ENCODE measurements around the gene SORCS2. TPM values are rescaled to one million over a fixed set of nuclear protein-coding genes. Genes with fewer than 3 reads are reported as not detected.

The SORCS2 gene
- polyA plus RNA-seq, 3 donors: 0.46 to 0.55 TPM; not detected in 1

GRCh38 chr4:7146786-7147115 is 45.6 kb upstream of the SORCS2 start:
- no peak for TF ChIP-seq CTCF (IDR thresholded peaks at IDR 0.05)

GRCh38 chr4:7147261-7147660 is 45.1 kb upstream of the SORCS2 start:
- Histone ChIP-seq H3K79me2 (ENCODE audit: insufficient read depth, low read length) (no peaks in the 10 kb centered on the region), H3K36me3 (replicated peaks in 1 of 2; ENCODE audit: control insufficient read depth in 1 of 2, insufficient read depth in 2 of 2, low read length in 2 of 2) (no peaks in the 10 kb centered on the region), H3K4me2 (replicated peaks; ENCODE audit: extremely low read depth, low read length, poor library complexity, severe bottlenecking) (no peak overlapping the region), H3K9ac (ENCODE audit: insufficient read depth, low read length, poor library complexity, severe bottlenecking) (no peak overlapping the region), H3K9me3 (replicated peaks in 1 of 2; ENCODE audit: control insufficient read depth in 1 of 2, insufficient read depth in 1 of 2, low read length in 2 of 2) (no peaks in the 10 kb centered on the region), H3K4me3 (replicated peaks in 1 of 3; ENCODE audit: low read depth in 2 of 3, low read length in 3 of 3) (no peak overlapping the region), H2AFZ (ENCODE audit: insufficient read depth, low read depth, low read length, poor library complexity, severe bottlenecking) (no peak overlapping the region), H3K27me3 (ENCODE audit: control insufficient read depth in 2 of 2, insufficient read depth in 2 of 2, low read length in 2 of 2) (no peaks in the 10 kb centered on the region), H3K27ac (ENCODE audit: low read depth in 1 of 2, low read length in 2 of 2) (no peak overlapping the region), H4K20me1 (ENCODE audit: insufficient read depth, low read length) (no peaks in the 10 kb centered on the region), H3K4me1 (ENCODE audit: control insufficient read depth in 1 of 2, insufficient read depth in 2 of 2, low read length in 2 of 2) (no peaks in the 10 kb centered on the region)
- no peaks in the 10 kb centered on the region for H3K36me3 Mint-ChIP-seq
- no peaks in the 10 kb centered on the region for H3K4me1 Mint-ChIP-seq
- H3K9me3 Mint-ChIP-seq: peaks cover 0 to 3% (median 0%) of the 10 kb centered on the region in 7 donors
- no peak for DNase-seq
- no peak overlapping the region for H3K4me3 Mint-ChIP-seq
- TF ChIP-seq CTCF (IDR thresholded peaks at IDR 0.05): no peak
- peaks cover 8 to 13% (median 11%) of the 10 kb centered on the region in 3 donors for H3K27me3 Mint-ChIP-seq (ENCODE audit: low read depth in 3 of 3)
- intact Hi-C loops (cut with micrococcal nuclease): no loop called here
- peak overlapping the region in 1 of 7 donors; percentile 43 for H3K27ac Mint-ChIP-seq
- 95% methylated on average over 12 of the region's 15 CpGs for WGBS (ENCODE audit: insufficient coverage)

More at GRCh38 chr4:7146786-7147115, 45.6 kb upstream of the SORCS2 start:
- H3K27ac Mint-ChIP-seq: no peak overlapping the region
- peaks cover 0 to 3% (median 0%) of the 10 kb centered on the region in 7 donors for H3K9me3 Mint-ChIP-seq
- no peak overlapping the region for H3K4me2 ChIP-seq (replicated peaks; ENCODE audit: extremely low read depth, low read length, poor library complexity, severe bottlenecking)
- WGBS (ENCODE audit: insufficient coverage): 83% methylated on average over 11 of the region's 11 CpGs
- H3K4me3 ChIP-seq (replicated peaks in 1 of 3; ENCODE audit: low read depth in 2 of 3, low read length in 3 of 3): no peak overlapping the region
- no peaks in the 10 kb centered on the region for H3K79me2 ChIP-seq (ENCODE audit: insufficient read depth, low read length)
- no peaks in the 10 kb centered on the region for H3K9me3 ChIP-seq (replicated peaks in 1 of 2; ENCODE audit: control insufficient read depth in 1 of 2, insufficient read depth in 1 of 2, low read length in 2 of 2)
- H4K20me1 ChIP-seq (ENCODE audit: insufficient read depth, low read length): no peaks in the 10 kb centered on the region
- H3K9ac ChIP-seq (ENCODE audit: insufficient read depth, low read length, poor library complexity, severe bottlenecking): no peak overlapping the region
- H3K36me3 Mint-ChIP-seq: no peaks in the 10 kb centered on the region
- DNase-seq: no peak
- no peaks in the 10 kb centered on the region for H3K36me3 ChIP-seq (replicated peaks in 1 of 2; ENCODE audit: control insufficient read depth in 1 of 2, insufficient read depth in 2 of 2, low read length in 2 of 2)
- no peaks in the 10 kb centered on the region for H3K4me1 ChIP-seq (ENCODE audit: control insufficient read depth in 1 of 2, insufficient read depth in 2 of 2, low read length in 2 of 2)
- no peaks in the 10 kb centered on the region for H3K27me3 ChIP-seq (ENCODE audit: control insufficient read depth in 2 of 2, insufficient read depth in 2 of 2, low read length in 2 of 2)
- no peak overlapping the region for H3K4me3 Mint-ChIP-seq
- no peaks in the 10 kb centered on the region for H3K4me1 Mint-ChIP-seq
- intact Hi-C loops (cut with micrococcal nuclease): no loop called here
- peaks cover 8 to 13% (median 8%) of the 10 kb centered on the region in 3 donors for H3K27me3 Mint-ChIP-seq (ENCODE audit: low read depth in 3 of 3)
- H3K27ac ChIP-seq (ENCODE audit: low read depth in 1 of 2, low read length in 2 of 2): no peak overlapping the region
- H2AFZ ChIP-seq (ENCODE audit: insufficient read depth, low read depth, low read length, poor library complexity, severe bottlenecking): no peak overlapping the region

Data from CD14-positive monocyte (primary cell).